GM12874 (cell line): ENCODE data around the gene CAMTA1.

Experiments
- CTCF ChIP-seq: IDR thresholded peaks from 2 replicates; pipeline ENCODE4 v1.5.1; 2011; ENCODE audit warnings: low read depth, mild to moderate bottlenecking, control low read depth, low read length, moderate library complexity; ENCODE audit not compliant: insufficient read depth

CAMTA1 gene

DNA sequence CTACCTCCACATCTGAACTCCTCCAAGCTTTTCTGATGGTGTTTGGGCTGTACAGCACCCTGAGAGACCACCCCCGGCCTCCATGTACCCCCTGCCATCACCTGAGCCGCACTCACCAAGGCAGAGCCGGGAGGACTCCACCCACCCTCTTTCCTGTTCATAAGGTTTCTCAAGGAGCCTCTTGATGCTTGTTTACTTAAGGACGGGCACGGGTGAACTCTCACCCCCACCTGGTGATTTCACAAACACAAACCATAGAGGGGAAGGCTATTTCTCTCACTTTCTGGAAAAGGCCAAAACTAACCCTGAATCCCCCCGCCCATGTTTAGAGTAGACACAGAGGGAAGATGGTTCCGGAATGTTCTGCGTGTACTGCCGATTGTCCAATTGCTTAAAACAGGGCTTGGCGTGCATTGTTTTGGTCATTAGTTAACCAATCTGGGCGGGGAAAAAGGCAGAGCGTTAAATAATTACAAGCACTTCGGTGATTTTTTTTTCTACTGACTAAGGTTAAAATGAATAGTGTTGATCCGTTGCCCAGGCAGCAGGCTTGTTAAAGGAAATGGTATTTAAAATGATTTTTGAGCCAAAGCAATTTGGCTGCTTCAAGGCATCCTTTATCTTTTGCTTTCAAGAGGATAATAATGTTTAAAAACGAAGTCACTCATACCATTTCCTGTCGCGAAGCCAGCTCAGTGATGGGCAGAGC, 706.0 kb downstream of the CAMTA1 start:
- no peak for TF ChIP-seq CTCF

DNA sequence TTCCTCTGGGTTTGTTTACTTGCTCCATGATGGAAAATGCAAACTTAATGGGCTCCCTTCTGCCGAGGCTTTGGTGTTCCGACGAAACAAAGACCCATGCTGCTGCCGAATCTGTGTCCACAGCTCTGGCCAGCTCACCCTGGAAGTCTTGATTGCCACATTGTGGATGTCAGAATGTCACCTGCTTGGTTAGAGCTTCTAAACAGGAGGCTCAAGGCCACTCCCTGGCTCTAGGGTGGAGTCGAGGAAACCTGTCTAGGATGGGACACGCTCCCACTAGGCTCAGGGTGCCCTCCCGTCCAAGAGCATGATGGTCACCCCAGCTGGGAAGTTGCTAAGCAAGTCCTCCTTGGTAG, 706.5 kb downstream of the CAMTA1 start:
- no peak for TF ChIP-seq CTCF

DNA sequence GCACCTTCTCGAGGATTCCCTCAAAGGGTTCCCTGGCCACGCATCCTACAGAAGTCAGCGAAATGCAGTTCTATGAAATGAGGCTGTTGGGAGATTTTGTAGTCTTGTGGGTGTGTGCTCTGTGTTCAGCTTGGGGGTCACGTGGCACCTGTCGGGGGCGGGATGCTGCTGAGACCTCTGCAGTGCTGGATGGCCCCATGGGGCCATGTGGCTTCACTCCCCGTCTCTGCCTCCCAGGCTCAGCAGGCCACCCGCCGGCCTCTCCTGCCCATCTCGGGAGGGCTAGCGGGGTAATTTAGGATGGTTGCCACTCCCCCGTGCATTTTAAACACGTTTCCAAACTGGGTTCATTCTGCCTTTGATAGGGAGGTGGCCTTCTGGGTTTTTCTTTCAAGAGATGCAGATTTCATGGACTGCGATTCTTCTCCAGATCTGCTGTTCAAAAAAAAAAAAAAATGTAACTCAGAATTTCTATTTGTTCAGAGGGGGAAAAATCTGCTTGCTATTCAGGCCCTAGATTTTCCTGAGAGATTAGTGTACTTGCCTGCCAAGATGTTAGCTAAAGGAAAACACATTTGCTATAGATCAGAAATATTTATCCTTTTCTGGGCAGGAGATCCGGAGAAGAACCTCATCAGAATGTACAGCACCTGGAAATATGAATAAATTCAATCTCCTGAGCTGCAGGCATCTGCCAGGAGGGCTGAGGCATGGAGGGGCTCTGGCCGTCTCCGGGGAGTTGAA, 708.6 kb downstream of the CAMTA1 start:
- no peak for TF ChIP-seq CTCF

- TF ChIP-seq CTCF: no peak
Measured at GRCh38 chr1:7495962-7496361, 710.7 kb downstream of the CAMTA1 start.

DNA sequence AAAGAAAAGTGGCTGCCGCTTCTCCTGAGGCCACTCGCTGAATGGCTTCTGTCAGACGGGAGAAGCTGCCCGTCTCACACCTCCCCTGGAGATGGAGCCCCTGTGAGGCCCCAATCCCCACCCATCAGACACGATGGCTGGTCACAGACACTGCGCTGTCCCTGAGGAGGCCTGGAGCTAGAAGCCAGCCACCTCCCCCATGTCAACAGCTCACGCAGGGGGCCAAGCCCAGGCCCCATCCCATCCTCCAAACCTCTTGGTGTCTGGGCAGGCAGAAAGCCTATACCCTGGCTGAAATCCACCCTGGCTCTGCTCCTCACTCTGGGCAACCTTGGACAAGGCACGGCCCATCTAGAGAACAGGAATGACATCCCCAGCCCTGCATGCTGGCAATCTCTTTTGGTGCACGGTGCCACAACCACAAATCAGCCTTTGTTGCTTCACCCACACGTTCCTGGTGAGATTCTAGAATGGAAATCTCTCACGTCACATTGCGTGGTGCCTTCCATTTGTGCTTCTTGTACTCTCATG, 711.9 kb downstream of the CAMTA1 start:
- no peak for TF ChIP-seq CTCF

DNA sequence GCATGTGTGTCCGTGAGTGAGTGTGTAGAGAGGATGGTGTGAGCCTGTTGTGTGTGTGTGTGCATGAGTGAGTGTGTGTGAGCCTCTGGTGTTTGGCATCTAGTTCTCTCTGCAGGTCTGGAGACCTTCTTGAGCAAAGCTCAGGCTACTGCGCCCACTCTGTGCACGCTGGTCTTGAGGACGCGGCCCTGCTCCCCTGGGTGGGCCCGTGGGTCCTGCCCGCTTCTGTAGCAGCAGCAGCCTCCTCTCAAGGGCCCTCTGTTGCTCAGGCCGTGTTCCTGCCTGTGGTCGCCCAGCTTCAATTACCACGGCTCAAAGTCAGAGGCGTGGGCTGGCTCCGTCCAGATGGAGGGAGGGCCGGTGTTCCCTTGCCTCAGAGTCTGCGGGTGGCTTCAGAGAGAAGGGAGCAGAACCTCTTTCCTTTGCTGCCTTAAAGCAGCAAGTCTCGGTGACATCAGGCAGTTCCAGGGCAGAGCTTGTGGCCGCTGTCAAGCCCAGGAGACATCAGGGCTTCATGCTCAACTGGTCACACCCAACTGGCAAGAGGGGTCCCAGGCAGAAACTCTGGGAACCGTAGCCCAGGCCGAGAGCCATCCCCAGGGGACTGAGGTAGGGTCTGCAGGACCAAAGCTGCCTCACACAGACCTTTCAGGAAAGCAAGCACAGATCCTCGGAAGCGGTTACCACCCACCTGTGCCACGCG, 715.3 kb downstream of the CAMTA1 start:
- TF ChIP-seq CTCF: no peak

DNA sequence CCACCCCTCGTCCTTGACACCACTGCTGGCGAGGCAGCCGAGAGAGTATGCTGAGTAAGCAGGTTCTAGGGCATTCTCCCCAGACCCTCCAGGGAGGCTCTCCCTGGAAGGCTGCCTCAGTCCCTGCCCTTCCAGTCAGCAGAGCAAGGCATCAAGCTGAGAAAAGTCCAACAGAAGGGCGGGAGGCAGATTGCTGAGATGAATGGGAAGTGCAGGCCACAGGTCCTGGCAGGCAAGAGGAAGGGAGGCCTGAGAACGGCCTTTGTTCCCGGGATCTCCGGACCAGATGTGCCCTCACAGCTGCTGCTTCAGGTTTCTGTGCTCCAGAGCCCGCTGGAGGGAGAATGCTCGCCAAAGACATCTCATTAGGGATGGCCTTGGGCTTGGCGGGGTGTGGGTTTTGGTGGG, 715.8 kb downstream of the CAMTA1 start:
- no peak for TF ChIP-seq CTCF
